ENCODE results near the gene LIN7C.
"Not testable (repeated sequence)": the region's sequence is repeated elsewhere in the genome, so short reads cannot be mapped to it uniquely, and the experiment has no call there.

LIN7C gene

GRCh38 chr11:27459191-27459590 is 47.4 kb downstream of the LIN7C start:
- Mint-ChIP-seq H3K4me3 (no peak overlapping the region), H3K9me3 (no peaks in the 10 kb centered on the region), H3K4me1 (no peaks in the 10 kb centered on the region), H3K27me3 (no peaks in the 10 kb centered on the region), H3K36me3 (no peaks in the 10 kb centered on the region), H3K27ac (no peak overlapping the region)
- CTCF ChIA-PET: no interaction called here
- no peak for DNase-seq

GRCh38 chr11:27458182-27458581 is 48.4 kb downstream of the LIN7C start:
- Mint-ChIP-seq H3K4me3 (no peak overlapping the region), H3K36me3 (no peaks in the 10 kb centered on the region), H3K4me1 (no peaks in the 10 kb centered on the region), H3K27me3 (no peaks in the 10 kb centered on the region), H3K27ac (no peak overlapping the region), H3K9me3 (no peaks in the 10 kb centered on the region)
- CTCF ChIA-PET: no interaction called here
- no peak for DNase-seq

- Mint-ChIP-seq H3K4me3 (no peak overlapping the region), H3K27me3 (no peaks in the 10 kb centered on the region), H3K4me1 (no peaks in the 10 kb centered on the region), H3K36me3 (no peaks in the 10 kb centered on the region), H3K9me3 (no peaks in the 10 kb centered on the region), H3K27ac (no peak overlapping the region)
- DNase-seq: no peak
- CTCF ChIA-PET: no interaction called here
Observed at GRCh38 chr11:27456795-27457329, 49.7 kb downstream of the LIN7C start.

GRCh38 chr11:27456140-27456794 is 50.3 kb downstream of the LIN7C start:
- H3K36me3 Mint-ChIP-seq: no peaks in the 10 kb centered on the region
- H3K4me3 Mint-ChIP-seq: no peak overlapping the region
- H3K4me1 Mint-ChIP-seq: no peaks in the 10 kb centered on the region
- no peak for DNase-seq
- H3K9me3 Mint-ChIP-seq: no peaks in the 10 kb centered on the region
- CTCF ChIA-PET: no interaction called here
- H3K27me3 Mint-ChIP-seq: no peaks in the 10 kb centered on the region
- no peak overlapping the region for H3K27ac Mint-ChIP-seq

GRCh38 chr11:27455667-27456066 is 50.9 kb downstream of the LIN7C start:
- H3K4me3 Mint-ChIP-seq: no peak overlapping the region
- H3K27me3 Mint-ChIP-seq: no peaks in the 10 kb centered on the region
- no peaks in the 10 kb centered on the region for H3K9me3 Mint-ChIP-seq
- CTCF ChIA-PET: no interaction called here
- H3K36me3 Mint-ChIP-seq: no peaks in the 10 kb centered on the region
- DNase-seq: no peak
- no peak overlapping the region for H3K27ac Mint-ChIP-seq
- H3K4me1 Mint-ChIP-seq: no peaks in the 10 kb centered on the region

- H3K4me3 Mint-ChIP-seq: no peak overlapping the region
- H3K4me1 Mint-ChIP-seq: no peaks in the 10 kb centered on the region
- no peaks in the 10 kb centered on the region for H3K9me3 Mint-ChIP-seq
- no peaks in the 10 kb centered on the region for H3K36me3 Mint-ChIP-seq
- no peak overlapping the region for H3K27ac Mint-ChIP-seq
- H3K27me3 Mint-ChIP-seq: no peaks in the 10 kb centered on the region
- DNase-seq: no peak
- CTCF ChIA-PET: no interaction called here
Observed at GRCh38 chr11:27453701-27454100, 52.9 kb downstream of the LIN7C start.

- H3K9me3 Mint-ChIP-seq: no peaks in the 10 kb centered on the region
- H3K27ac Mint-ChIP-seq: no peak overlapping the region
- DNase-seq: no peak
- no peaks in the 10 kb centered on the region for H3K27me3 Mint-ChIP-seq
- H3K36me3 Mint-ChIP-seq: no peaks in the 10 kb centered on the region
- no peaks in the 10 kb centered on the region for H3K4me1 Mint-ChIP-seq
- CTCF ChIA-PET: no interaction called here
- H3K4me3 Mint-ChIP-seq: no peak overlapping the region
Observed at GRCh38 chr11:27452147-27452546, 54.4 kb downstream of the LIN7C start.

GRCh38 chr11:27451244-27451965 is 55.2 kb downstream of the LIN7C start:
- no peaks in the 10 kb centered on the region for H3K9me3 Mint-ChIP-seq
- CTCF ChIA-PET: no interaction called here
- no peaks in the 10 kb centered on the region for H3K4me1 Mint-ChIP-seq
- no peak for DNase-seq
- H3K27ac Mint-ChIP-seq: no peak overlapping the region
- H3K36me3 Mint-ChIP-seq: no peaks in the 10 kb centered on the region
- H3K4me3 Mint-ChIP-seq: no peak overlapping the region
- H3K27me3 Mint-ChIP-seq: no peaks in the 10 kb centered on the region

GRCh38 chr11:27448184-27448540 is 58.4 kb downstream of the LIN7C start:
- H3K4me1 Mint-ChIP-seq, H3K36me3 Mint-ChIP-seq, DNase-seq, H3K4me3 Mint-ChIP-seq, H3K9me3 Mint-ChIP-seq, H3K27me3 Mint-ChIP-seq, H3K27ac Mint-ChIP-seq, CTCF ChIA-PET: not testable (repeated sequence)

- CTCF ChIA-PET: no interaction called here
- Mint-ChIP-seq H3K27me3 (no peaks in the 10 kb centered on the region), H3K36me3 (no peaks in the 10 kb centered on the region), H3K4me3 (no peak overlapping the region), H3K4me1 (no peaks in the 10 kb centered on the region), H3K9me3 (no peaks in the 10 kb centered on the region), H3K27ac (no peak overlapping the region)
- DNase-seq: no peak
Observed at GRCh38 chr11:27447288-27448183, 59.0 kb downstream of the LIN7C start.

GRCh38 chr11:27445625-27446024 is 60.9 kb downstream of the LIN7C start:
- Mint-ChIP-seq H3K4me3 (no peak overlapping the region), H3K4me1 (no peaks in the 10 kb centered on the region), H3K27me3 (no peaks in the 10 kb centered on the region), H3K9me3 (no peaks in the 10 kb centered on the region), H3K36me3 (no peaks in the 10 kb centered on the region), H3K27ac (no peak overlapping the region)
- CTCF ChIA-PET: no interaction called here
- DNase-seq: no peak

- H3K4me3 Mint-ChIP-seq: no peak overlapping the region
- no peaks in the 10 kb centered on the region for H3K9me3 Mint-ChIP-seq
- no peaks in the 10 kb centered on the region for H3K4me1 Mint-ChIP-seq
- H3K36me3 Mint-ChIP-seq: no peaks in the 10 kb centered on the region
- CTCF ChIA-PET: interaction anchor here (1.8 kb wide), 1 partner anchor 42 kb away, joined by 5 read pairs; no protein-coding TSS in a partner anchor
- H3K27ac Mint-ChIP-seq: no peak overlapping the region
- no peak for DNase-seq
- no peaks in the 10 kb centered on the region for H3K27me3 Mint-ChIP-seq
Observed at GRCh38 chr11:27444801-27445215, 61.8 kb downstream of the LIN7C start.
